Measurements from ENCODE around the gene EFCAB5.
"Not testable (repeated sequence)": the region's sequence is repeated elsewhere in the genome, so short reads cannot be mapped to it uniquely, and the experiment has no call there.

Gene EFCAB5

DNA sequence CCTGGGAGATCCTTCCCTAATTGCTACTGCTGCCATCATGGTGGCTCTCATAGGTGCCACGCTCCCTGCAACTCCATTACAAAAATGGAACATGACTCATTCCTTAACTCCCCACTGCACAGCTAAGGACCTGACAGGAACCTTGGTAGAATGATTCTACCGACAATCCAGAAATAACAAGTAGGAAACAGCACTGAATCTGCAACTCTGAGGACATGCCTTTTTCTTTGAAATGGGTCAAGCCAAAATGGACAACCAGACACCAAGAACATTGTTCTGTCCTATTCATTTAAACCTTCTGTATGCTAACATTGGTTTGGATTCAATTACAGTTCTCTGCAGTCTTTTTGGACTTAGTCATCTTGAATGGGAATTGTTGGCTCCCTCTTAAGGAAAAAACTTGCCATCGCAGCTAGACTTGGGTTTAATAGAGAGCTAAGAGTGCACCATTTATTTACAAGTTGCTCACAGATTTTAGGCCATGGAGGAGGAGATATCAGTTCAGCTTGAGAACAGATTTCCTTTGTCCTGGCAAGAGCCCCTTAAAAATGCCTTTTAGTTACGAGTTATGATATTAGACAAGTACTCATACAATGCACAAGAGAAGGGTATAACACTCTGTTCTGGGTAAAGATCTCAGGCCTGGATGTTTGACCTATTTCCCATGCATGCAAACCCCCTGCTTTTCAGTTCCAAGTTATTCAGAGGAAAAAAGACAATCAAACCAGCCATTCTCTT is 154.2 kb downstream of the EFCAB5 start:
- DNase-seq (ENCODE audit: low spot score): peak; percentile 15

DNA sequence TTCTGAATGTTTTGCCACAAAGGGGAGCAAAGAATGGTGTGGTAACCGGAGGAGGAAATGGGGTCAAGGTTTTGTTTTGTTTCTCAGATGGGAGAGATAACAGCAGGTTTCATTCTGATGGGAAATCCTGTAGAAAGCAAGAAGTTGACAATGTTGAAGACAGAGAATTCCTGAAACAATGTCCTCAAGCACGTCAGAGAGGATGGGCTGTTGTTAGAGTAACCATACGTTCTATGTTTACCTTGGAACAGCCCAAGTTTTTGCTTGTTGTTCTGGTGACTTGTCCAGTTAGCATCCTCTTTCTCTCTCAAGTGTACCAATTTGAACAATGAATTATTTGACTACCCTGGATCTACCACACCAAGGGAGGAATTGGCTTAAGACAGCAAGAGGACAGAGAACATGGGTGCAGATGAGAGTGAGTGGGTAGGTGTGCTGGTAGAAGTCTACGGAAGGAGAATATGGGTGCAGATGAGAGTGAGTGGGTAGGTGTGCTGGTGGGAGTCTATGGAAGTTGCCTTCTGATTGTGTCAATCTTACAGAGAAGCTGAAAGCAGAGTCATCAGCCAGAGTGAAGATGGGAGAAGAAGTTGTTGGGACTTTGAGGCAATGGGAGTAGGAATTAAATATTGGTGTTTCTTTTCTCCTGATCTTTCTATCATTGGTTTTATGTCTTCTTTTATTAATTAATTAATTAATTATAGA is 160.4 kb downstream of the EFCAB5 start:
- no peak for DNase-seq (ENCODE audit: low spot score)

DNA sequence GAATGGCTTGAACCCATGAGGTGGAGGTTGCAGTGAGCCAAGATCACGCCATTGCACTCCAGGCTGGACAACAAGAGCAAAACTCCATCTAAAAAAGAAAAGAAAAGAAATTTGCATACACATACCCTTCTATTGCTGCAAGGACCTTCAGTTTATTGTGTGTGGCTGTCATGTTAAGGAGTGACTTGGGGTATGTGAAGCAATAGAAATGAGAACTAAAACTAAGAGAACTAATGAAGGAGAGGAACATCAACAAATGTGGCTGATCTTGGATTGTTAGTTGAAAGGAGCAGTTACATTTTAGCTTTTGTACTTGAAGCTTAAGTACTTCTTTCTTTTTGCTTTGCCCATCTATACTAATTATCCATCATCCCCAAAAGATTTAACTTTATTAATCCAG is 162.5 kb downstream of the EFCAB5 start:
- no peak for DNase-seq (ENCODE audit: low spot score)

DNA sequence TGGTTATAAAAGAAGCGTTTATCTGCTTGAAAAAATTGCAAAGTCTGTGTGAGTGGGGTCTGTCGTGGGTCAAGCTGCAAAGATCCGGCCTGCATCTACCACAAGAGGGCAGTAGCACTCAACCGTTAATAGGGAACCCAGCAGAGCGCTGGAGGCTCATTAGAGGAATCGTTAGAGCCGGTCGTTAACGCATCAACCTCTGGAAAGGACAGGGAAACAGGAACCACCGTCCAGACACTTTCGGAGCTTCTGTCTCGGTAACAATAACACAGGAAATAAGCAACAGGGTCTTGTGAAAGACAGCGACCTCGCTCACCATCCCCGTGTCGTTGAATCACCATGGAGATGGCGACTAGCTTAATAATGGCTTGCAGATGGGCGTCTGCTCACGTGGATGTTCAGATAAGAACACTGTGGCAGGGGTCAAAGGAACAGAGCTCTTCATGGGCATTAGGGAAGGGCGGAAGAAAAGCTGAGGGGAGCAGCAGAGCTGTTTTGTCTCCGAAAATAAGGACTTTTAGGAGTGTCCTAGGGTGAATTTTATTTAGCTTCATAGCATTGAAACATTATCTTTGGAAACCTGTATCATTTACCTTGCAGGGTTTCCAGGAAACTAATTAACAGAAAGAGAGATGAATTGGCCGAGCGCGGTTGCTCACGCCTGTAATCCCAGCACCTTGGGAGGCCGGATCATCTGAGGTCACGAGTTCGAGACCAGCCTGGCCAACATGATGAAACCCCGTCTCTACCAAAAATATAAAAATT is 163.3 kb downstream of the EFCAB5 start:
- DNase-seq (ENCODE audit: low spot score): peak; percentile 44

DNA sequence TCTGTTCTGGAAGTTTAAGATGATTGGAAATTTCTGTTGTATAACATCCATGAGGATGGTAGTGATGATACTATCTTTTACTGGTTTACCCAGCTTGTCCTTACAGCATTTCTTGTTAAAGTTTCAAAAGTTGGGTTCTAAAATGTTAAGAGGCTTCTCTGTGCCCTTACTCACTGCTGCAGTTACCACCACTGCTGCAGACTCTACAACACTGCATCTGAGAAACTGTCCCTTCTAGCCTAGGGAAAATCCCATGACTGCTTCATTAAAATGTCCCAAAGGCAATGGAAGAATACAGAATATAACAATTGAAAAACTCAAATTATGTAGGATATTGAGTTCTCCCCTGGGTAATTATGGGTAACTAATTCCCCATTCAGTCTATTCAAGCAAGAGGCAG is 171.4 kb downstream of the EFCAB5 start:
- DNase-seq (ENCODE audit: low spot score): no peak

DNA sequence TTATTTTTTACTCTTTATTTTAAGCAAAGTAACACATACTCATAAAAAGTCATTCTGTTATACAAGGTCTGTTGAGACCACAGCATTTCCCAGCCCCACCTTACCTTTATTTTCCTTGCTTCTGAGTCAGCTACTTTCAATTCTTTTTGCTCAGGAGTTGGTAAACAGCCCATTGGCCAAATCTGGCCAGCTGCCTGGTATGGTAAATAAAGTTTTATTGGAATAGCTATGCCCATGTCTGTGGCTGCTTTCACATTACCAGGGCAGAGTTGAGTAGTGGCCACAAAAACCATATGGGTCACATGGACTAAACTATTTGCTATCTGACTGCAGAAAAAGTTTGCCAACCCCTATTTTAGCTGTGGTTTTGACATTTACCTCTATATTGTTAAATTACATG is 171.8 kb downstream of the EFCAB5 start:
- no peak for DNase-seq (ENCODE audit: low spot score)

DNA sequence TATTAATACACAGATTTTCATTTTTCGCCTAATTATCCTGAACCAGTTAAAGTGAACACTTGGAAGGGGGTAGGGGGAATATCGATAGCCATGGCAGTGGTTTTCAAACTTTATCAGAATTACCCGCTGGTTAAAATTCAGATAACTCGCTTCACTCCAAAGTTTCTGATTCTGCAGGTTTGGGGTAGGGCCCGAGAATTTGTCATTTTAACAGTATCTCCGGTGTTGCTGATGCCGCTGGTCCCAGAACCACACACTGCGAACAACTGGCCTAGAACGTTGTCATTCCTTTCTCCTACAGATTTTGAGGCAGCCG is 174.9 kb downstream of the EFCAB5 start:
- no peak for DNase-seq (ENCODE audit: low spot score)

DNA sequence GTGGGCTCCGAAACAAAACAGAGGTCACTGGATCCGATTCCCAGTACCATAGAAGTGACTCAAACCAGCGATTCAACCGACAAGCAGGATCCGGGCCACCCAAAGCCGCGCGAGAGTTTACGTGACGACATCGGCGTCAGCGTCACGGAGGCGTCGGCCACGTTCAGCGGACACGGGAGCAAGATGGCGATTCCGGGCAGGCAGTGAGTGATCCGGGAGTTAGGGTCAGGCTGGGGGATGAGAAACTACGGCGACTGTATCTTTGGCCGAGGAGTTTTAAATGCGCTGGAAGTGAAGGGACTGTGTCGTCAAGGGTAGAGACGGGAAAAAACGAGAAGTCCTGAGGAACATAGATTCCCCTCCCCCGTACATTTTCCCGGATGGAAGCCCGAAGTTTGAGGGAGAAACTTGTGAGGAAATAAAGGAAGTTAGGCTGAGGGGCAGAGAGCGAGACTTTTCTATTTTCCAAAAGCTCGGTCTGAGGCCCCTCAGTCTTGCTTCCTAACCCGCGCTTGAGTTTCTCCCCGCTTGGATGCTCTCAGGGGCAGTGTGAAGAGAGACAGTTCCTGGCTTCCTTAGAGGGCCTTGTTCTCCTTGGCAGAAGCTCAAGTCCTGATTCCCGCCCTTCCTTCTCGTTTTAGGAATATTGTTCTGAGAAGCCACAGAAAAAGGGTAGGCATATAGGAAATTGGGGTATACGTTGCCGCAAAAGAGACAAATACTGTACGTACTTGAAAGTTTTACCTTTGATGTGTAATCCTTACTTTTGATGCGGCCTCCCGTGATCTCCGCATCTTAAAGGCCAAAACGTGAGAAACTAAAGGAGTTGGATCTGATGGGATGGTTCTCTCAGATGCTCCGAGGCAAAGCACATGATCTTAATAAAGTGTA is 175.5 kb downstream of the EFCAB5 start, which contains the start of gene NSRP1:
TSS of gene NSRP1 (plus strand) at position 156 of the 891 bp plus-strand sequence. CDS start at position 184, 28 bp downstream.
- peak; percentile 80 for DNase-seq (ENCODE audit: low spot score)

DNA sequence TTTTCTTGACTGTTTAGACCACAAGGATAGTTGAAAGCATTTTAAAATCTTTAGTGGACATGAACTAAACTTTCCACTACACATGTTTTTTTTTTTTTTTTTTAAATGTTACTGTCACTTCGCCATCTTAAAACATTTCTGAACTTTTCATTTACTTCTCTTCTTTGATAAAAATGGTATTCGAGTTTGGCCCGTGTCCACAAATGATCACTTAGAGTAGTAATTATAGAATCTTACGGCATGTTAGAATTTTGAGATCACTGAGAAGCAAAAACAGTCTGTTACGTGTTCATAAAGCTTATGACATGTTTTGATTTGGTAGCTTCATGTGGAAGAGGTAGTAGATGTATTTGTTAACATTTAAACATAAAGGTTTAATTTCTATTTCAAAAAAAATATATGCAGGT is 176.2 kb downstream of the EFCAB5 start:
- DNase-seq (ENCODE audit: low spot score): no peak

DNA sequence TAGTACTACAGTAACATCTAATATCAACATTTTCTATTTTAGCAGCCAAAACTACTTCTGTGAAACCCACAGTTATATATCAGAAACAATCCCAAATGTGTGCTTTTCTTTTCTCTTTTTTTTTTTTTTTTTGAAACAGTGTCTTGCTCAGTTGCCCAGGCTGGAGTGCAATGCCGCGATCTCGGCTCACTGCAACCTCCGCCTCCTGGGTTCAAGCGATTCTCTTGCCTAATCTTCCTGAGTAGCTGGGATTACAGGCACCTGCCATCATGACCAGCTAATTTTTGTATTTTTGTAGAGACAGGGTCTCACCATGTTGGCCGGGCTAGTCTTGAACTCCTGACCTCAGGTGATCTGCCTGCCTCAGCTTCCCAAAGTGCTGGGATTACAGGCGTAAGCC is 177.2 kb downstream of the EFCAB5 start:
- not testable (repeated sequence) for DNase-seq (ENCODE audit: low spot score)

DNA sequence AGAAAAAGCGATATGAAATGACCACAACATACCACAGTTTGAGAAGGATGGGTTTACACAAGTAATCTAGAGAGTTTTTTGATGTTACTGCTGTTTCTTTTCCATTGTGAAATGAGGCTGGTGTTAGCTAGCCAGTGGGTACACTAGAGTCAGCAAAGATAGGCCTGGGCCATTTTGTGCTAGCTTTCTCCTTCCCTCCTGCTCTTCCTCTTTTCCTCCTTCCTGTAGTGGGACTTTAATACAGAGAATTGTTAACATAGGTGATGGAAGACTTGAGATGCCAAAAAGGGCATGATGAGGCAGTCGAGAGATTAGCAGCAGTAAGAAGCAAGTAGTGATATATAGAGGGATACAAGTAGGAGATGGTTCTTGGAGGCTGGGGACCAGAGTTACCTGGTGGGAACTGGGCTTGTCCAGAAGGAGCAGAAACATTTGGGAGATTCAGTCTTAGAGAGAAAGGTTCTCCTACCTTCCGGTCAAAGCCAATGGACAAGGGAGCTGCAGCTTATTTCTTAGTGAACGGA is 182.9 kb downstream of the EFCAB5 start:
- DNase-seq (ENCODE audit: low spot score): no peak

DNA sequence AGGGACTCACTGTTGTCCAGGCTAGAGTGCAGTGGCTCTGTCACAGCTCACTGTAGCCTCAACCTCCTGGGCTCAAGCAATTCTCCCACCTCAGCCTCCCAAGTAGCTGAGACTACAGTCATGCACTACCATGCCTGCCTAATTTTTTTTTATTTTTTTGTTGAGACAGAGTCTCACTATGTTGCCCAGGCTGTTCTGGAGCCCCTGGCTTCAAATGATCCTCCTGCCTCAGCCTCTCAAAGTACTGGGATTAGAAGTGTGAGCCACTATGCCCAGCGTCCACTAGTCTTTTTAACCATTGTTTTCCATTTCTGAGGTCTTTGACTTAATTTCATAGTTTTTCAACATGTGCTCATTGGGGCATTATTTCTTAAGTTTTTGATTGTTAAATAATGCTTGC is 188.7 kb downstream of the EFCAB5 start:
- no peak for DNase-seq (ENCODE audit: low spot score)

DNA sequence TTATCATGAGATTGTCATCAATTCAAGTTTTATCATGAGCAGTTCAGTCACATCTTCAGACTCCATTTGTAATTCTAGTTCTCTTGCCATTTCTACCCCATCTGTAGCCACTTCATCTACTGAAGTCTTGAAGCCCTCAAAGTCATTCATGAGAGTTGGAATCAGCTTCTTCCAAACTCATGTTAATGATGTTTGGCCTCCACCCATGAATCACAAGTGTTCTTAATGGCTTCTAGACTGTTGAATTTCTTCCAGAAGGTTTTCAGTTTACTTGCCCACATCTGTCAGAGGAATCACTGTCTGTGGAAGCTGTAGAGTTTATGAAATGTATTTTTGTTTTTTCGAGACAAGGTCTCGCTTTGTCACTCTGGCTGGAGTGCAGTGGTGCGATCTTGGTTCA is 191.2 kb downstream of the EFCAB5 start:
- no peak for DNase-seq (ENCODE audit: low spot score)

DNA sequence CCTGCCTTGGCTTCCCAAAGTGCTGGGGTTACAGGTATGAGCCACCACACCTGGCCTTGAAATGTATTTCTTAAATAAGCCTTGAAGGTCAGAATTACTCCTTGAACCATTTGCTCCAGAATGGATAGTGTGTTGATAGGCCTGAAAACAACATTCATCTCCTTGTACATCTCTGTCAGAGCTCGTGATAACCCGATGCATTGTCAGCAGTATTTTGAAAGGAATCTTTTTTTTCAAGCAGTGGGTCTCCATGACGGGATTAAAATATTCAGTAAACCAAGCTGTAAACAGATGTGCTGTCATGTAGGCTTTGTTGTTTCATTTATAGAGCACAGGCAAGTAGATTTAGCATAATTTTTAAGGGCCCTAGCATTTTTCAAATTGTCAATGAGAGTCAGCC is 191.8 kb downstream of the EFCAB5 start:
- no peak for DNase-seq (ENCODE audit: low spot score)

DNA sequence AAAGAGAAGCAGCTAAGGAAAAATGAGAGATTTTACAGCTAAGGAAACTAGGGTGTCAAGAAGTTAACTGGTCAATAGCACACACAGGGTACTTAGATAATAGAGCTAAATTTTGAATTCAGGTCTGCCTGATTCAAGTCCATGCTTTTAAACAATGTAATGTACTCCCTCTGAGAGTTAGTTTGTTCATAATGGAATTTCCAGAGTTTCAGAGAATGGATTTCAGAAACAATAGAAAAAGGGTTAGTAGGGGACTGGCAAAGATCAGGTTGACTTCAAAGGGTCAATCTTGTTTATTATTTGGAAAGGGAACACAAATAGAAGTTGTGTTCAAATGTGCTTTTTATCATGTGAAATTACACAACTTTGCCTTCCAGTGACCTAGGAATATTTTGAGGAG is 193.1 kb downstream of the EFCAB5 start:
- no peak for DNase-seq (ENCODE audit: low spot score)

DNA sequence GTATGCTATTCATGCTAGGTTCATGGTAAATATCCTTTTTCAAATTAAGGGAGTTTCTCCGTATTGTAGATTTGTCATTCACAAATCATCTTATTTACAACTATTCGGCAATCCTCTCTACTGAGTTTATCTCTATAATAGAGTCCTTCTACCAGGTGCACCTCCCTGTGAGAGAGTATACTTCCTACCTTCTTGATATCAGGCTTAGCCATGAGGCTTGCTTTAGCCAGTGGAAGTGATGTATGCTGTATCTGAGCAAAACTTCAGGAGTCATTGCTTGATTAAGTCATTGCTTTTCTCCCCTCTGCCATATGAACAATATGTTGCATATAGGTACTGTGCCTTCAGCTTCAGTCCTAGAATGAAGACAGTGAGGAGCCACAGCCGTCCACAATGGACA is 195.7 kb downstream of the EFCAB5 start:
- no peak for DNase-seq (ENCODE audit: low spot score)

DNA sequence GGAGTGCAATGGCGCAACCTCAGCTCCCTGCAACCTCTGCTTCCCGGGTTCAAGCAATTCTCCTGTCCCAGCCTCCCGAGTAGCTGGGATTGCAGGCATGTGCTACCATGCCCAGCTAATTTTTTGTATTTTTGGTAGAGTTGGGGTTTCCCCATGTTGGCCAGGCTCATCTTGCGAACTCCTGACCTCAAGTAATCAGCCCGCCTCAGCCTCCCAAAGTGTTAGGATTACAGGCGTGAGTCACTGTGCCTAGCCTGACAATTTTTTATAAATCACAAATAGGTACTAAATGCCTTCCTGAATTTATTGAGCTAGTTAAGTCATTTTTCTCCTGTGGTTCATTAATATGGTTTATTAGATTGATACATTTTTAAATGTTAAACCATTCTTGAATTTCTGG is 206.4 kb downstream of the EFCAB5 start:
- not testable (repeated sequence) for DNase-seq (ENCODE audit: low spot score)

DNA sequence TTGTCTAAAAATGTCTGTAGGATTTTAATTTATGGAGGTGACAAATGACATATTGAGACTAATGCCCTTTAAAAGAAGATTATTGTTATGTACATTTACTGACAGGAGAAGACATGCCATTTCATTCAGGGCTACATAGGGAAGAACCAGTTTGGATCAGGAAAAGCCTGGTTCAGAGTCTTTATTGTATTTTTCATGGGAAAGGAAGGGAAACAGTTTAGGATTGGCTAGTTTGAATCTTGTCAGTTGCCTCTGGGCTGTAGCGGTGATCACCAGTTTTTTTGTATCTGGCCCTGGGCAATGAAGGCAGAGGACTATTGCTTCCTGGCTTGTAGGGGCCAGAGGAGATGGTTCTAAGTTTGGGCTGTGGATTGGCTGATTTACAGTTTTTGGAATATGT is 206.9 kb downstream of the EFCAB5 start:
- no peak for DNase-seq (ENCODE audit: low spot score)

DNA sequence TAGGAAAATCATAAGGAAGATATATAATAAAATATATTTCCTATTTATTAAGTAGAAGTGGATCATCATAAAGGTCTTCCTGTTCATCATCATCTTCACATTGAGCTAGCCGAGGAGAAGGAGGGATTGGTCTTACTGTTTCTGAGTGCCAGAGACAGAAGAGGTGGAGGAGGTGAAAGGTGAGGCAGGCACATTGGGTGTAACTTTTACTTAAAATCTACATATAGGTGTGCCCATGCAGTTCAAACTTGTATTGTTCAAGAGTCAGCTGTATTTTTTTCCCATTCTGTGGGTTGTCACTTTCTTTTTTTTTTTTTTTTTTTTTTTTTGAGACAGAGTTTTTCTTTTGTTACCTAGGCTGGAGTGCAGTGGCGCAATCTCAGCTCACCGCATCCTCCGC is 210.0 kb downstream of the EFCAB5 start:
- DNase-seq (ENCODE audit: low spot score): no peak

DNA sequence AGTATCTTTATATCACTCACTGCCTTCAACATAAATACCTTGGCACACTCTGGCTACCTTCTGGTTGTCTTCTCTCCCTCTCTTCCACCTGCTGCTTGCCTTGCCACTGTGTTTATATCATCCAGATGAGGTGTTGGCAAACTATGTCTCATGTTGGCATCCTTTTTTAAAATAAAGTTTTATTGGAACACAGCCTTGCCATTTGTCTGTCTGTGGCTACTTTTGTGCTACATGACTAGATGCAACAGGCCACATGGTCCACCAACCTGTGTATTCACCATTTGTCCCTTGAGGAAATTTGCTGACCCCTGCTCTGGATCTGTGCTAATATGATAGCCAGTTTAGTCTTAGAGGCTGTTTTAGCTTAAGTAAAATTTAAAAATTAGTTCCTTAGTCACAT is 212.0 kb downstream of the EFCAB5 start:
- no peak for DNase-seq (ENCODE audit: low spot score)

DNA sequence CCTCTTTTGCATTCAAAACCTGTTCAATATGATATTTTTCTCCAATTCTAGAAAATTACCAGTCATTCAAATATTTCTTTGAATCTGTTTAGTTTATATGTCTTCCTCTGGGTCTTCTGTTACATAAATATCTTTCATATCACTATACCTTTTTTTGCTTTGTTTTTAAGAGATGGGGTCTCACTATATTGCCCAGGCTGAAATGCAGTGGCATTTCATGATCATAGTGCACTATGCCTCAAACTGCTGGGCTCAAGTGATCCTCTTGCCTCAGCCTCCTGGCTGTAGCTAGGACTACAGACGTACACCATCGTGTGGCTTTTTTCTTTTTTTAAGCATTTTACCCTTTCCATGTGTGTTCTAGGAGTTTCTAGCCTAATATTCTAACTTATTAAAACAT is 214.0 kb downstream of the EFCAB5 start:
- no peak for DNase-seq (ENCODE audit: low spot score)

Data from HuH-7.5 (cell line).